HEK293 (cell line): ENCODE measurements around the gene BCS1L.

Source experiments
- CTCF ChIA-PET: fragments of 350-600 bp; formaldehyde crosslinking; extraction: SDS; loops from one replicate; lab custom pipeline; 2021; ENCODE audit warnings: antibody characterized with exemption; lab: Yijun Ruan, JAX
- POLR2A ChIA-PET: fragments of 300-600 bp; formaldehyde crosslinking; extraction: SDS; loops from one replicate; lab custom pipeline; 2020; ENCODE audit warnings: antibody characterized with exemption, inconsistent platforms; lab: Yijun Ruan, JAX
- H3K27ac ChIP-seq: fragments of 200-500 bp; sonication (Bioruptor generic); 2 replicates; pipeline ENCODE4 v1.5.1; 2014; ENCODE audit warnings: low read depth, low read length, control low read depth, inconsistent platforms; ENCODE audit errors: extremely low read depth
- H3K36me3 ChIP-seq, 2 experiments: fragments of 200-500 bp in 1 of 2; sonication (Bioruptor generic) in 1 of 2; 1 replicate in 1 of 2; 2 replicates in 1 of 2; pipeline ENCODE4 v1.5.1; 2014 to 2017; ENCODE audit warnings: inconsistent platforms in 2 of 2, low read length in 2 of 2; ENCODE audit not compliant: control insufficient read depth in 2 of 2, insufficient read depth in 1 of 2
- H3K4me1 ChIP-seq: fragments of 200-500 bp; sonication (Bioruptor generic); 2 replicates; pipeline ENCODE4 v1.5.1; 2014; ENCODE audit warnings: mild to moderate bottlenecking, low read length, inconsistent platforms; ENCODE audit not compliant: control insufficient read depth, insufficient read depth
- H3K4me3 ChIP-seq: 2 replicates; pipeline ENCODE4 v1.5.1; 2011; ENCODE audit warnings: low read depth, mild to moderate bottlenecking, control low read depth, low read length, moderate library complexity
- H3K9me3 ChIP-seq: fragments of 200-500 bp; sonication (Bioruptor generic); 2 replicates; pipeline ENCODE4 v1.5.1; 2014; ENCODE audit warnings: low read depth, low read length, inconsistent platforms; ENCODE audit not compliant: control insufficient read depth, insufficient read depth
- EGR2 ChIP-seq: fragments of 450-650 bp; formaldehyde crosslinking; IDR thresholded peaks from 2 replicates; pipeline ENCODE4 v1.5.1; 2016; ENCODE audit warnings: low read depth, missing biosample characterization, missing genetic modification characterization
- GLIS2 ChIP-seq: fragments of 450-650 bp; formaldehyde crosslinking; IDR thresholded peaks from 2 replicates; pipeline ENCODE4 v1.5.1; 2016; ENCODE audit warnings: missing biosample characterization, missing genetic modification characterization
- IKZF3 ChIP-seq: fragments of 450-650 bp; IDR thresholded peaks from 2 replicates; pipeline ENCODE4 v1.5.0; 2018; ENCODE audit warnings: missing biosample characterization, mild to moderate bottlenecking, missing genetic modification characterization, moderate library complexity
- KLF1 ChIP-seq: fragments of 450-650 bp; formaldehyde crosslinking; IDR thresholded peaks from 2 replicates; pipeline ENCODE4 v1.5.1; 2016; ENCODE audit warnings: missing biosample characterization, missing genetic modification characterization
- KLF16 ChIP-seq: fragments of 450-650 bp; formaldehyde crosslinking; IDR thresholded peaks from 2 replicates; pipeline ENCODE4 v1.5.1; 2017; ENCODE audit warnings: missing biosample characterization, missing genetic modification characterization
- KLF8 ChIP-seq: fragments of 450-650 bp; formaldehyde crosslinking; IDR thresholded peaks from 2 replicates; pipeline ENCODE4 v1.5.1; 2016; ENCODE audit warnings: missing biosample characterization, missing genetic modification characterization
- PATZ1 ChIP-seq: fragments of 450-650 bp; formaldehyde crosslinking; IDR thresholded peaks from 2 replicates; pipeline ENCODE4 v1.5.1; 2016; ENCODE audit warnings: missing biosample characterization, missing genetic modification characterization
- PRDM10 ChIP-seq: fragments of 450-650 bp; formaldehyde crosslinking; IDR thresholded peaks from 2 replicates; pipeline ENCODE4 v1.5.1; 2016; ENCODE audit warnings: missing biosample characterization, missing genetic modification characterization
- SP2 ChIP-seq: fragments of 450-650 bp; formaldehyde crosslinking; IDR thresholded peaks from 2 replicates; pipeline ENCODE4 v1.5.1; 2016; ENCODE audit warnings: missing biosample characterization, missing genetic modification characterization
- SP3 ChIP-seq: fragments of 450-650 bp; formaldehyde crosslinking; IDR thresholded peaks from 2 replicates; pipeline ENCODE4 v1.5.1; 2016; ENCODE audit warnings: missing biosample characterization, missing genetic modification characterization
- SP7 ChIP-seq: fragments of 450-650 bp; formaldehyde crosslinking; IDR thresholded peaks from 2 replicates; pipeline ENCODE4 v1.5.1; 2016; ENCODE audit warnings: missing biosample characterization, missing genetic modification characterization
- ZBTB20 ChIP-seq: fragments of 450-650 bp; formaldehyde crosslinking; IDR thresholded peaks from 2 replicates; pipeline ENCODE4 v1.5.1; 2016; ENCODE audit warnings: missing biosample characterization, missing genetic modification characterization
- ZBTB21 ChIP-seq: fragments of 450-650 bp; formaldehyde crosslinking; IDR thresholded peaks from 2 replicates; pipeline ENCODE4 v1.5.1; 2017; ENCODE audit warnings: missing biosample characterization, missing genetic modification characterization
- ZBTB8A ChIP-seq: fragments of 450-650 bp; formaldehyde crosslinking; IDR thresholded peaks from 2 replicates; pipeline ENCODE4 v1.5.1; 2016; ENCODE audit warnings: missing biosample characterization, missing genetic modification characterization
- ZNF16 ChIP-seq: fragments of 450-650 bp; formaldehyde crosslinking; IDR thresholded peaks from 2 replicates; pipeline ENCODE4 v1.5.1; 2016; ENCODE audit warnings: low read depth, missing biosample characterization, missing genetic modification characterization
- ZNF239 ChIP-seq: fragments of 450-650 bp; formaldehyde crosslinking; IDR thresholded peaks from 2 replicates; pipeline ENCODE4 v1.5.1; 2016; ENCODE audit warnings: missing biosample characterization, missing genetic modification characterization
- ZNF335 ChIP-seq: fragments of 450-650 bp; formaldehyde crosslinking; conservative IDR thresholded peaks from 2 replicates; pipeline ENCODE4 v1.5.1; 2016; ENCODE audit warnings: missing biosample characterization, missing genetic modification characterization
- ZNF398 ChIP-seq: fragments of 450-650 bp; formaldehyde crosslinking; IDR thresholded peaks from 2 replicates; pipeline ENCODE4 v1.5.1; 2017; ENCODE audit warnings: missing biosample characterization, missing genetic modification characterization
- ZNF449 ChIP-seq: fragments of 450-650 bp; formaldehyde crosslinking; IDR thresholded peaks from 2 replicates; pipeline ENCODE4 v1.5.1; 2017; ENCODE audit warnings: missing biosample characterization, mild to moderate bottlenecking, missing genetic modification characterization, moderate library complexity
- ZNF514 ChIP-seq: fragments of 450-650 bp; formaldehyde crosslinking; IDR thresholded peaks from 2 replicates; pipeline ENCODE4 v1.5.1; 2016; ENCODE audit warnings: missing biosample characterization, missing genetic modification characterization
- ZNF580 ChIP-seq: fragments of 450-650 bp; formaldehyde crosslinking; IDR thresholded peaks from 2 replicates; pipeline ENCODE4 v1.5.1; 2016; ENCODE audit warnings: missing biosample characterization, missing genetic modification characterization
- ZNF600 ChIP-seq: fragments of 450-650 bp; formaldehyde crosslinking; IDR thresholded peaks from 2 replicates; pipeline ENCODE4 v1.5.1; 2016; ENCODE audit warnings: missing biosample characterization, missing genetic modification characterization
- ZNF629 ChIP-seq: fragments of 450-650 bp; formaldehyde crosslinking; IDR thresholded peaks from 2 replicates; pipeline ENCODE4 v1.5.1; 2017; ENCODE audit warnings: missing biosample characterization, missing genetic modification characterization
- ZSCAN23 ChIP-seq: fragments of 450-650 bp; formaldehyde crosslinking; IDR thresholded peaks from 2 replicates; pipeline ENCODE4 v1.5.1; 2016; ENCODE audit warnings: missing biosample characterization, missing genetic modification characterization

Gene BCS1L

GRCh38 chr2:218659258-218659987 lies at the start of gene BCS1L, which contains the start of gene ZNF142:
BCS1L (plus strand) TSS chr2:218659683; CDS start chr2:218660988, 1,305 bp downstream.
ZNF142 (minus strand) TSS chr2:218659623; CDS start chr2:218656429, 3,194 bp downstream.
- CTCF ChIA-PET = interaction anchor here (0.5 to 4.1 kb wide), 12 partner anchors 12 to 389 kb away, joined by 3 to 44 read pairs (median 4); partner anchors contain the start of genes AAMP, PNKD, RNF25 and STK36
- H3K27ac ChIP-seq = peak within 1 kb of the TSS; percentile 76
- H3K36me3 ChIP-seq = peaks cover 35 to 76% of the 10 kb centered on the region in 2 experiments
- H3K9me3 ChIP-seq = no peaks in the 10 kb centered on the region
- POLR2A ChIA-PET = interaction anchor here (0.6 to 4.9 kb wide), 28 partner anchors 9 to 795 kb away, joined by 3 to 62 read pairs (median 4); partner anchors contain the start of genes AAMP, CDK5R2, PNKD and RNF25
- H3K4me1 ChIP-seq = no peaks in the 10 kb centered on the region
- H3K4me3 ChIP-seq = peak within 1 kb of the TSS; percentile 85
- TF ChIP-seq KLF8 (tag by site-specific recombination) = peak; percentile 93
- TF ChIP-seq ZSCAN23 (tag by site-specific recombination) = no peak
- peak; percentile 87 for TF ChIP-seq SP3 (tag by site-specific recombination)
- TF ChIP-seq ZNF335 (tag by site-specific recombination) = peak; percentile 62
- peak; percentile 75 for TF ChIP-seq KLF1 (tag by site-specific recombination)
- TF ChIP-seq ZNF514 = no peak
- peak; percentile 40; the same call in 1 of the 2 replicates for TF ChIP-seq KLF16 (tag by site-specific recombination)
- peak; percentile 85 for TF ChIP-seq ZBTB8A (tag by site-specific recombination)
- TF ChIP-seq ZNF16 = no peak
- TF ChIP-seq ZNF580 (tag by site-specific recombination) = 0 out of 2 replicates have a peak, but pooled peaks have one; percentile 15
- TF ChIP-seq IKZF3 (tag by site-specific recombination) = 0 out of 2 replicates have a peak, but pooled peaks have one; percentile 42
- no peak; the same call in none of the 2 replicates for TF ChIP-seq PRDM10
- TF ChIP-seq ZNF239 (tag by site-specific recombination) = no peak
- TF ChIP-seq ZBTB20 = peak; percentile 79
- TF ChIP-seq ZNF629 (tag by site-specific recombination) = peak; percentile 47
- TF ChIP-seq ZNF398 (tag by site-specific recombination) = 0 out of 2 replicates have a peak, but pooled peaks have one; percentile 35
- peak; percentile 89 for TF ChIP-seq EGR2 (tag by site-specific recombination)
- 0 out of 2 replicates have a peak, but pooled peaks have one; percentile 40 for TF ChIP-seq SP7
- TF ChIP-seq ZNF600 (tag by site-specific recombination) = peak; percentile 6; the same call in 1 of the 2 replicates
- 0 out of 2 replicates have a peak, but pooled peaks have one; percentile 26 for TF ChIP-seq ZBTB21 (tag by site-specific recombination)
- TF ChIP-seq GLIS2 (tag by site-specific recombination) = peak; percentile 47; the same call in 1 of the 2 replicates
- peak; percentile 67 for TF ChIP-seq PATZ1 (tag by site-specific recombination)
- peak; percentile 82 for TF ChIP-seq ZNF449
- peak; percentile 68 for TF ChIP-seq SP2 (tag by site-specific recombination)
